ENCODE data around the gene NPAS3. TPM values are rescaled to one million over a fixed set of nuclear protein-coding genes. Genes with fewer than 3 reads are reported as not detected.

The NPAS3 gene
- total and polyA plus RNA-seq, 2 of the 13 experiments (the other 11 are each of a cell fraction or from before 2014, with no cell fraction given) = not detected

- TF ChIP-seq, protein P1, sequence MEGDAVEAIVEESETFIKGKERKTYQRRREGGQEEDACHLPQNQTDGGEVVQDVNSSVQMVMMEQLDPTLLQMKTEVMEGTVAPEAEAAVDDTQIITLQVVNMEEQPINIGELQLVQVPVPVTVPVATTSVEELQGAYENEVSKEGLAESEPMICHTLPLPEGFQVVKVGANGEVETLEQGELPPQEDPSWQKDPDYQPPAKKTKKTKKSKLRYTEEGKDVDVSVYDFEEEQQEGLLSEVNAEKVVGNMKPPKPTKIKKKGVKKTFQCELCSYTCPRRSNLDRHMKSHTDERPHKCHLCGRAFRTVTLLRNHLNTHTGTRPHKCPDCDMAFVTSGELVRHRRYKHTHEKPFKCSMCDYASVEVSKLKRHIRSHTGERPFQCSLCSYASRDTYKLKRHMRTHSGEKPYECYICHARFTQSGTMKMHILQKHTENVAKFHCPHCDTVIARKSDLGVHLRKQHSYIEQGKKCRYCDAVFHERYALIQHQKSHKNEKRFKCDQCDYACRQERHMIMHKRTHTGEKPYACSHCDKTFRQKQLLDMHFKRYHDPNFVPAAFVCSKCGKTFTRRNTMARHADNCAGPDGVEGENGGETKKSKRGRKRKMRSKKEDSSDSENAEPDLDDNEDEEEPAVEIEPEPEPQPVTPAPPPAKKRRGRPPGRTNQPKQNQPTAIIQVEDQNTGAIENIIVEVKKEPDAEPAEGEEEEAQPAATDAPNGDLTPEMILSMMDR (CRISPR knock-in tag; IDR thresholded peaks at IDR 0.05) = no peak
- TF ChIP-seq RXRB (CRISPR knock-in tag; IDR thresholded peaks at IDR 0.05; ENCODE audit: borderline replicate concordance) = no peak
Observed at GRCh38 chr14:32925439-32925838, 13.2 kb upstream of the NPAS3 start (continued).

DNA sequence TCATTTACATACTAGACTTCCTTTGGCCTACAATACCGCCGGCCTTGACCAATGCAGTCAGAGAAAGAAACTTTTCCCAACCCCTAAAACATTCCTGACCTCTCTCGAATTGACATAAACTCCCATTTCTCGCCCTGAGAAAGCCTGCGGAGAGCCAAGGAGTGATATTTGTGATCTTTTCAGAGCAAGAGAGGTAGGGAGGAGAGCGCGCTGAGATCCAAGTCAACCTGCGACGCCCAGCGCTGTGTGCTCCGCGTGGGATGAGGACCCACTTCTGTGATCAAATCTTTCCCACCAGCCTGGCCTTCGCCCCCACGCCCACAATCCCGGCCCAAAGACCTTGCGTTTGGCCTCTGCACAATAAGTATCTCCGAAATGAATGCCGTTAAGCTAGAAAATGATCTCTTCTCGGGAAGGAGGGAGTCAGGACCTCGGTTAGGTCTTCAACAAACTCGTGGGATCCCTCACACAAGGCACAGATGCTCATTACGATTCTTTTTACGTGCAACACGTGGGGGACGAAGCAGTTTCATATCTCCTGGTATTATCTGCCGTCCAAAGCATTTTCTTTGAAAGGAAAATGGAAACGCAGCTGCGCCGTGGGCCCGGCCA lies 6.3 kb upstream of the NPAS3 start:
- TF ChIP-seq, protein P2, sequence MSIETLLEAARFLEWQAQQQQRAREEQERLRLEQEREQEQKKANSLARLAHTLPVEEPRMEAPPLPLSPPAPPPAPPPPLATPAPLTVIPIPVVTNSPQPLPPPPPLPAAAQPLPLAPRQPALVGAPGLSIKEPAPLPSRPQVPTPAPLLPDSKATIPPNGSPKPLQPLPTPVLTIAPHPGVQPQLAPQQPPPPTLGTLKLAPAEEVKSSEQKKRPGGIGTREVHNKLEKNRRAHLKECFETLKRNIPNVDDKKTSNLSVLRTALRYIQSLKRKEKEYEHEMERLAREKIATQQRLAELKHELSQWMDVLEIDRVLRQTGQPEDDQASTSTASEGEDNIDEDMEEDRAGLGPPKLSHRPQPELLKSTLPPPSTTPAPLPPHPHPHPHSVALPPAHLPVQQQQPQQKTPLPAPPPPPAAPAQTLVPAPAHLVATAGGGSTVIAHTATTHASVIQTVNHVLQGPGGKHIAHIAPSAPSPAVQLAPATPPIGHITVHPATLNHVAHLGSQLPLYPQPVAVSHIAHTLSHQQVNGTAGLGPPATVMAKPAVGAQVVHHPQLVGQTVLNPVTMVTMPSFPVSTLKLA (IDR thresholded peaks at IDR 0.05) = 0 out of 2 replicates have a peak, but pooled peaks have one; percentile 13
- no peak for TF ChIP-seq ZNF558 (CRISPR knock-in tag; IDR thresholded peaks at IDR 0.05; ENCODE audit: borderline replicate concordance)
- Histone ChIP-seq H3K4me3 (replicated peaks in 1 of 3; ENCODE audit: insufficient read depth in 1 of 3, low read depth in 2 of 3, low read length in 3 of 3) (no peak overlapping the region), H3K36me3 (replicated peaks in 1 of 2; ENCODE audit: control insufficient read depth in 1 of 2, insufficient read depth in 2 of 2, low read length in 2 of 2) (no peaks in the 10 kb centered on the region), H3K27me3 (ENCODE audit: control insufficient read depth in 1 of 2, insufficient read depth in 2 of 2, low read length in 2 of 2) (peaks cover 10 to 57% of the 10 kb centered on the region in 2 experiments), H2AFZ (ENCODE audit: low read length) (no peak overlapping the region), H3K4me2 (ENCODE audit: low read depth, low read length) (no peak overlapping the region), H3K4me1 (ENCODE audit: insufficient read depth, low read length) (no peaks in the 10 kb centered on the region), H3K27ac (ENCODE audit: extremely low read length, insufficient read depth, low read length) (no peak overlapping the region), H3K9ac (ENCODE audit: insufficient read depth, low read depth, low read length) (no peak overlapping the region), H3K9me3 (ENCODE audit: low read length) (no peaks in the 10 kb centered on the region), H4K20me1 (ENCODE audit: insufficient read depth, low read length) (no peaks in the 10 kb centered on the region), H3K79me2 (ENCODE audit: insufficient read depth, low read length) (no peaks in the 10 kb centered on the region)
- ChIA-PET CTCF (ENCODE audit: low intra/inter-chr PET ratio, low total read pairs) (no interaction called here), POLR2A (no interaction called here)
- BruUV-seq (replicated peaks) = no TSS peak
- ATAC-seq (no peak), FAIRE-seq (no peak), DNase-seq (ENCODE audit: low spot score) (no peak)
- 35% methylated on average over 30 of the region's 30 CpGs for WGBS (ENCODE audit: low lambda C conversion rate)
- intact Hi-C loops (cut with micrococcal nuclease; ENCODE audit: unreplicated experiment) (no loop called here), in situ Hi-C loops (cut with HindIII; ENCODE audit: extremely low pct_ligation_motif_present, low pct_unique_long_range_greater_than_20kb) (no loop called here)

All from HepG2 (cell line).